GM23248 (cell line): Measurements from ENCODE around the gene ZCCHC2. TPM values are rescaled to one million over a fixed set of nuclear protein-coding genes. Genes with fewer than 3 reads are reported as not detected.

Experiments
- DNase-seq: peaks from one replicate; pipeline ENCODE4 v3.0.0-alpha.2; 2015
- H2AFZ ChIP-seq: fragments of 200-600 bp; sonication (generic); 2 replicates; pipeline ENCODE4 v1.6.1; 2016; ENCODE audit warnings: antibody characterized with exemption
- H3F3A ChIP-seq: fragments of 200-600 bp; sonication (generic); 2 replicates; pipeline ENCODE4 v1.6.1; 2016; ENCODE audit warnings: mild to moderate bottlenecking, antibody characterized with exemption, mixed run types; ENCODE audit not compliant: insufficient read depth
- H3K27ac ChIP-seq: fragments of 200-600 bp; sonication (generic); 2 replicates; pipeline ENCODE4 v1.5.1; 2016; ENCODE audit warnings: mild to moderate bottlenecking
- H3K27me3 ChIP-seq: fragments of 200-600 bp; sonication (generic); replicated peaks from 2 replicates; pipeline ENCODE4 v1.6.1; 2016; ENCODE audit warnings: mild to moderate bottlenecking; ENCODE audit not compliant: insufficient read depth
- H3K36me3 ChIP-seq: fragments of 200-600 bp; sonication (generic); 2 replicates; pipeline ENCODE4 v1.6.1; 2016; ENCODE audit warnings: low read depth, mild to moderate bottlenecking
- H3K4me1 ChIP-seq: fragments of 200-600 bp; sonication (generic); 2 replicates; pipeline ENCODE4 v1.6.1; 2016; ENCODE audit warnings: mild to moderate bottlenecking; ENCODE audit not compliant: insufficient read depth
- H3K4me2 ChIP-seq: fragments of 200-600 bp; sonication (generic); one replicate; pipeline ENCODE4 v1.6.1; 2016; ENCODE audit warnings: mild to moderate bottlenecking; ENCODE audit not compliant: unreplicated experiment
- H3K4me3 ChIP-seq: fragments of 200-600 bp; sonication (generic); 2 replicates; pipeline ENCODE4 v1.5.1; 2016; ENCODE audit warnings: mild to moderate bottlenecking
- H3K79me2 ChIP-seq: fragments of 200-600 bp; sonication (generic); 2 replicates; pipeline ENCODE4 v1.6.1; 2016; ENCODE audit warnings: mild to moderate bottlenecking; ENCODE audit not compliant: insufficient read depth
- H3K9ac ChIP-seq: fragments of 200-600 bp; sonication (generic); 2 replicates; pipeline ENCODE4 v1.6.1; 2016; ENCODE audit warnings: mild to moderate bottlenecking
- H3K9me2 ChIP-seq: fragments of 200-600 bp; sonication (generic); 2 replicates; pipeline ENCODE4 v1.6.1; 2016; ENCODE audit warnings: mixed run types, mild to moderate bottlenecking, moderate library complexity; ENCODE audit not compliant: insufficient read depth
- H3K9me3 ChIP-seq: fragments of 200-600 bp; sonication (generic); one replicate; pipeline ENCODE4 v1.6.1; 2017; ENCODE audit warnings: low read depth
- H4K20me1 ChIP-seq: fragments of 200-600 bp; sonication (generic); 2 replicates; pipeline ENCODE4 v1.6.0; 2016; ENCODE audit not compliant: insufficient read depth
- EZH2 ChIP-seq: fragments of 200-600 bp; sonication (generic); IDR thresholded peaks from 2 replicates; pipeline ENCODE4 v1.6.1; 2018; ENCODE audit warnings: antibody characterized with exemption, mild to moderate bottlenecking; ENCODE audit not compliant: insufficient read depth, poor library complexity, severe bottlenecking
- EZH2phosphoT487 ChIP-seq: fragments of 200-600 bp; sonication (generic); IDR thresholded peaks from 2 replicates; pipeline ENCODE4 v1.6.1; 2018; ENCODE audit warnings: antibody characterized with exemption, moderate library complexity, mild to moderate bottlenecking, low read depth; ENCODE audit not compliant: insufficient read depth
- WGBS, 2 experiments: methylation state at CpG; one replicate each; pipeline ENCODE4 v1.1.6; 2015 to 2017; ENCODE audit warnings: low lambda C conversion rate in 2 of 2, low coverage in 1 of 2; ENCODE audit errors: missing lambda C conversion rate in 2 of 2; 5-methylcytosine and 5-hydroxymethylcytosine counted together
- in situ Hi-C: fragments of 300-500 bp; cut with MboI; formaldehyde crosslinking; loops from 2 replicates; pipeline ENCODE4 v1.15.0; 2020
- polyA plus RNA-seq: library from polyadenylated mRNA; unstranded; fragments of >200 nt; fragmentation: Nextera tagmentation; extraction: Ambion mirVana; gene quantifications from 2 replicates; pipeline ENCODE4 v1.2.1, GENCODE V29; 2016
- total RNA-seq: library from RNA; depleted of rRNA; stranded (reverse); fragments of >200 nt; shearing (Covaris generic); gene quantifications from 2 replicates; pipeline ENCODE4 v1.2.3, GENCODE V29; 2014; rRNA removed

ZCCHC2 gene
- total and polyA plus RNA-seq, 2 experiments from 2014 or later, result 0.81 to 1.7 TPM

GRCh38 chr18:62625019-62625418 is 102.2 kb downstream of the ZCCHC2 start:
- peak overlapping the region; percentile 40 for H3K4me3 ChIP-seq
- peaks cover 39% of the 10 kb centered on the region for H3K4me1 ChIP-seq
- peak; percentile 73 for DNase-seq
- no peaks in the 10 kb centered on the region for H4K20me1 ChIP-seq
- TF ChIP-seq EZH2, result no peak
- no peak for TF ChIP-seq EZH2phosphoT487
- H2AFZ ChIP-seq, result peak overlapping the region; percentile 71
- H3K27me3 ChIP-seq, result no peaks in the 10 kb centered on the region
- H3K79me2 ChIP-seq, result no peaks in the 10 kb centered on the region
- 4 to 5% methylated on average over 5 of the region's 5 CpGs for WGBS, 2 experiments
- H3K27ac ChIP-seq, result peak overlapping the region; percentile 72
- H3K9ac ChIP-seq, result peak overlapping the region; percentile 45
- in situ Hi-C loops, result no loop called here
- no peaks in the 10 kb centered on the region for H3K9me2 ChIP-seq
- H3K9me3 ChIP-seq, result no peaks in the 10 kb centered on the region
- H3K4me2 ChIP-seq, result peak overlapping the region; percentile 69
- H3F3A ChIP-seq, result peaks cover 46% of the 10 kb centered on the region
- no peaks in the 10 kb centered on the region for H3K36me3 ChIP-seq

Other genes starting within 250 kb of the ZCCHC2 start
- 0.22 TPM in 1 of 2 replicates, not detected in the other for gene TNFRSF11A, start 197.7 kb upstream of the ZCCHC2 start, total RNA-seq
- gene TNFRSF11A, start 197.7 kb upstream of the ZCCHC2 start, polyA plus RNA-seq, result 0.09 TPM in 1 of 2 replicates, not detected in the other
- gene PHLPP1, start 192.5 kb downstream of the ZCCHC2 start, total RNA-seq, result 6.8 and 9.4 TPM in 2 replicates
- 0.99 and 1.1 TPM in 2 replicates for gene PHLPP1, start 192.5 kb downstream of the ZCCHC2 start, polyA plus RNA-seq